Measurements from ENCODE around the gene CFAP54.

The CFAP54 gene

DNA sequence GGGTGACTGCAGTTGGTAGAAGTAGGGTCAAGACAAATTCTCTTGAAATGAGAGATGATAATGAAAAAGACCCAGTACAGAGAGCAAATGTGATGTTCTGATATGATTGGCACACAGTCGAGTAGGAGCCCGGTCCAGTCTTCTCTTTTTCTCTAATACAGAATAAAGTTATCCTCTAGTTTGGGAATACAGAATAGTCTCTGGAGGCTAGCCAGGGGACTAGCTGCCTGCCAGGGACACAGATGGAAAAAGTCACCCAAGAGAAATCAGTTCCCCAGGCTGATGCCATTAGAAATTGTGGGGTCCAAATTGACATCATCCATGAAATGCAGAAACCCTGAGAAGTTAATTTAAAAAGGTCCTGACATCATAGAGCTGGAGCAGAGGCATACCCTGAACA, 240.5 kb downstream of the CFAP54 start:
- no peak for DNase-seq (ENCODE audit: extremely low read depth in 1 of 2, low read depth in 1 of 2)

DNA sequence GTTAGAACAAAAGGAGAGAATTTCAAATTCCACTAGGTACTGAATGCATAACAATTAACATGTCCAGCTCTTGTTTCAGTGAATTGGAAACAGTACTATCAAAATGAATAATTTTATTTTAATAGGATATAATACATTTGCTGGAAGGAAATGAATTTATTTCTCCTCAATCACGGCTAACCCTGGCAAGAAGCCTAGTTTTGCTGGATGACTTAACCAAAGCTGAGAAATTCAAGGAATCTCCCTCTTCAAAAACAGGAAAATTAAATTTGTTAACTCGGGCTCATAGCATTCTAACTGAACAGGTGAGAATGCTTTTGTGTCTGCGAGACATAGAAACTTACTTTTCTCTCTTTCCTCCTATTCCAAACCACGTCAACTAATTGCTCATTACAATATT, 254.2 kb downstream of the CFAP54 start:
- DNase-seq (ENCODE audit: extremely low read depth in 1 of 2, low read depth in 1 of 2), result no peak

DNA sequence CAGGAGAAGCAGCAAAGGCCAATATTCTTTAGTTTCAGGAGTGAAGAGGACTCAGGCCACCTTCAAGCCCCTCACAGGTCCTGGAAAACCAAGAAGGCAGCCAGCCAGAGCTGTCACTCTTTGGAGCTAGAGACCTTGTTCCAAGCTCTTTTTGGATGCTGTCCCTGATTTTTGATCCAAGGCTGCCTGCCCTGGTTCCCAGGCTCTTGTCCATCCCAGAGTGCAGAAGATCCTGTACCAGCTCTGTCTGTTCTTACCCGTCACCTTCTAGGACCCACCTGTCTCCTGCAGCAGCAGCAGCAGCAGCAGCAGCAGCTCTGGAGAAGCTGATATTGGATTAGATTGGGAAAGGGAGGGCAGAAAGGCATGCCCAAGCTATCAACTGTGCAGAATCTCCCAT, 260.6 kb downstream of the CFAP54 start:
- no peak for DNase-seq (ENCODE audit: extremely low read depth in 1 of 2, low read depth in 1 of 2)

DNA sequence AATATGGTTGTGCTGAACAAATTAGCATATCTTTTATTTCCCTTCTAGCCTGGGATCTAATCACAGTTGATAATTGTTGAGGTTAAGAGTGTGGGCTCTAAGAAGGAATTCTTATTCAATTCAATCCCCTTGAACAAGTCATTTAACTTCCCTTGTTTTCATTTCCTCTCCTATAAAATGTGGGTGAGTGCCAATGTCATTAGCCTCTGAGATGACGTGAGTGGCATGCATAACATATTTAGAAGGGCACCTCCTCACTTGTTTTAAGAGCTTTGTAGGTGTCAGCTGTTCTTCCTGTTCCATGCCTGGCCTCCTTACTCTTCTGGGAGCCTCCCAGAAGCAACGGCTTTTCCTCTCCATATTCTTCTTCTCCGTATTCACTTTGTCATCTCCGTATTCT, 262.2 kb downstream of the CFAP54 start:
- no peak for DNase-seq (ENCODE audit: extremely low read depth in 1 of 2, low read depth in 1 of 2)

DNA sequence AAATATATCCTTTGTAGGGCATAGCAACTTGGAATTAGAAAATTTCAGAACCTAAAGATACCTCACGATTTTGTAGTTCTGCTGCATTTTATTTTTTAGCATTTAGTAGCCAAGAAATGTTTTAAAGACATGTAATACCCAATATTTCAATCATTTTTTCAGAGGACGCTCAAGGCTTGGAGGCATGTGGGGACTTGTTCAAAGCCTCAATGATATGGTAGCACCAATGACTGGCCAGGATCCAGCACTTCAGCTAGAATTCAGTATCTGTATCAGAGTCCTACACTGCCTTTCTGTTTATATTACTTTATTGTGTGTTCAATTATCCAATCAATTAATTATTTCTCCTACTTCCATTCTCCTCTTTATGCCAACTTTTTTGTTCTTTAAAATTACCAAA, 262.8 kb downstream of the CFAP54 start:
- no peak for DNase-seq (ENCODE audit: extremely low read depth in 1 of 2, low read depth in 1 of 2)

DNA sequence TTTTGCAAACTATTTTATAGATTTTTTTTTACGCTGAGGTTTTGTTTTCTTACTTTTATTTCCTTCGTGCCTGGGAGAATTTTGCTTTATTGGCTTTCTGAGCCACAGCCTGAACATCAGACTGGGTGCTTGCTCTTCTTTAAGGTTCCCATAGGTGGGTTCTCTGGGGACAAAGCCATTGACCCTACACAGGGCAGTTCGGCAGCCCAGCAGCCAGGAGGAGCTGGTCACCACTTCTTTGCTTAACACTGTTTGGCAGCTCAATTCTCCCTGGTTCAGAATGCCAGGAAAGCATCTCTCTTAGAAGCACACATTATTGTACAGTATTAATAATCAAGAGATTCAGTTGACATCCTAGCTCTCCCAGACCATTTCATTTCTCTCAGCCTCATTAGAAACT, 276.9 kb downstream of the CFAP54 start:
- no peak for DNase-seq (ENCODE audit: extremely low read depth in 1 of 2, low read depth in 1 of 2)

DNA sequence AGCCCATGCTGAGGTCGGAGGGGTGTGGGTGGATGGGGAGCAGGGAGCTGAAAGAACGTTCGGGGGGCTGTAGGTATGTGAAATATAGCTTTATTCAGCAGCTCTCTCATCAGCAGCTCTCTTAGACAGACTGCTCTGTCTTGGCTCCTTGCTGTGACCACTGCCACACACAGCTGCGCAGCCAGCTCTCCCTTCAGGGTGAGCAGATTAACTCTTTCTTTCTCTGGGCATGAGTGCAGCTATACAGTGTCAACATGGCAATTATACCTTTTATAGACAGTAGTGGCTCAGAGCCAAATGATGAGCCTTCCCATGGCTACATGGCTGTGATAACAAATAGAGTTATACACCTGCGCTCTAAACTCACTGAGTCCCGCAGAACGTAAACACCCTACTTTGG, 280.0 kb downstream of the CFAP54 start:
- DNase-seq (ENCODE audit: extremely low read depth in 1 of 2, low read depth in 1 of 2), result no peak

DNA sequence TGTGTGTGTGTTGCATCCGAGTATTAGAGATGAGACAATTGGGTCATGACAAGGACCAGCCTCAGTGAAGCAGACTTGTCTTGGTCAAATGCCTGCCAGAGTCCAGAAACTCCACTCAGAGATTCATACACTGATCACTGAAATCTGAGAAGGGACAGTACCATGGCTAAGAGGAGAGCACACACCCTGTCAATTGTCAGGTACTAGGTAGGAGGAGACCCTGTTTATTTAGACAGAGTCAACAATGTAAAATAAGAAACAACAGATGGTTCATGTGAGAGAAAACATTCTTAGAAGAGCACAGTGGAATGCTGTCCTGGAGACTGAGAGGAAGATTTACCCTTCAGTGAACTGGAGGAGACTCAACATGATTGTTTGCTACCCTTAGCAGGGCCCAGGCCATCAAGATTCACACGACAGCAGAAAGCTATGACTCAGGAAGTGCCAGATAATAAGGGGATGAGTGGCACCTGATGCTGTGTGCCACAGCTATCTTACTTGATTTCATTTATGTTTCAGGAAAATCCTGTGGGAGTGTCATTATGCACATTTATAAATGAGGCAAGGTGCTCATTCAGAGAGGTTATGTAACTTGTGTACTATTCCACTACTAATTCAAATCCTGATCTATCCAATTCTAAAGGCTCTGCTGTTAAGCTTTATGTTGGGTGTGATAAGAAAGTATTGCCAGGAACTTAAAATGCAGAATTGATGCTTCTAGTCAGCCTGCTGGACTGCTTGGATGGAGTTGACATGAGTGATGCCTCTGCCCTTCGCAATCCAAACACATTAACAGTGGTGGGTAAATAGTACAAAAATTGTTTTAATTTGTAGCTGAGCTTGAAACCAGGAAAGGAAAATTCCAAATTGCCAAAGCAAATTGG, 281.1 kb downstream of the CFAP54 start:
- no peak for DNase-seq (ENCODE audit: extremely low read depth in 1 of 2, low read depth in 1 of 2)

DNA sequence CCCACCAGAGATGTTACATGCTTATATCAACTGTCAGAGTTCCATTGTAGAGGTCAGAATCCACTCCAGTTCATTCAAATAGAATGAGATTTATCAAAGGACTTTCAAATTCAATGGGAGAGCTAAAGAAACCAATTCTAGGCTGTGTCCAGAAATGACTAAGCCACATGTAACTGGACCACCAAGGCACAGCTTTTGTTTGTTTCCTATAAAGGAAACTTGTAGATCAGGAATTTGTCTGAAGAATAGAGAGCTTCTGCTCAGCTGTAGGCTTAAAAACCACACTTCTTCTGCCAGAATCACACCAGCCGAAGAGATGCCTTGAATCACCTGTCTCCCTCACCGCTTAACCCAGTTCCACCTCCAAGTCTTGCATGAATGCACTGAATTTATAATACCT, 283.7 kb downstream of the CFAP54 start:
- DNase-seq (ENCODE audit: extremely low read depth in 1 of 2, low read depth in 1 of 2), result no peak

DNA sequence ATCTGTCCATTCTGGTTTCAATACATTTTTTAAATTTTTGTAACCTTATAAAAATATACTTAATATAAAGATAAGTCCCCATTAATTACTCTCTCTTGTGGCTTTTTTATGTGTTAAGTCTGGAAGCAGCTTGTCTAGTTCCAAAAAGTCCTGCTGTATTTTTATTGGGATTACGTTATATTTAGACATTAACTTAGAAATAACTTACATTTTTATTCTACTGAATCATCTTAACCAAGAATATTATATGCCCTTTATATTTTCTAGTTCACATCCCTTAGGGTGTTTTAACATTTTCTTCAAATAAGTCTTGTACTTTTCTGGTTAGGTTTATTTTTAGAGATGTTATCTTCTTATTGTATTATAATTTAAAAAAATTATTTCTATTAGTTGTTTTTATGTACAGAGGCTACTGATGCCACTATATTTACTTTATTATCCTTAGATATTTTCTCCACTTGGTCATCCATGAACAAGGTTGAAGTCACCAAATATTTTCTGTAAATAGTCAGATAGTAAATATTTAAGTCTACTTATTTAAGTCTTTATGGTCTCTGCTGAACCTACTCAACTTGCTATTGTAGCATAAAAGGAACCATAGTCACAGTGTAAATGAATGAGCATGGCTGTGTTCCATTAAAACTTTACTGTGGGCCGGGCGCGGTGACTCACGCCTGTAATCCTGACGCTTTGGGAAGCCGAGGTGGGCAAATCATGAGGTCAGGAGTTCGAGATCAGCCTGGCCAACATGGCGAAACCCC, 285.3 kb downstream of the CFAP54 start:
- DNase-seq (ENCODE audit: extremely low read depth in 1 of 2, low read depth in 1 of 2), result no peak

DNA sequence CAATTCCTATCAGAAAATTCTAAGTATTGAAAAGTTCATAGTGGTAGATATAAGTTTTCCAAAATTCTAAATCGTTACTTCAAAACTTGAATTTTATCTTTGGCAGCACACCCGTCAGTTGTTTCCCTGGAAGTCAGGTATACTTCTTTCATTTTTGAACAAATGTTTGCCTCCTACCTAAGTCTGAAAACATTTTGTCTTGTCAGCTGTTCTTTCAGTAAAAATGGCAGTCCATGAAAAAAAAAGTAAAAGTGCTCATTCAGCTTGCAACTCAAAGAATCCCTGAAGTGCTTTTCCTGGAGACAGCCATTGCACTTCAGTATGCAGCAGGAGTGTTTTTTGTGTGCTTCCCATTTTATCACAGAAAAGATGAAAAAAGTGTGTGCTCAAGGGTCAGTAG, 287.5 kb downstream of the CFAP54 start:
- DNase-seq (ENCODE audit: extremely low read depth in 1 of 2, low read depth in 1 of 2), result no peak

DNA sequence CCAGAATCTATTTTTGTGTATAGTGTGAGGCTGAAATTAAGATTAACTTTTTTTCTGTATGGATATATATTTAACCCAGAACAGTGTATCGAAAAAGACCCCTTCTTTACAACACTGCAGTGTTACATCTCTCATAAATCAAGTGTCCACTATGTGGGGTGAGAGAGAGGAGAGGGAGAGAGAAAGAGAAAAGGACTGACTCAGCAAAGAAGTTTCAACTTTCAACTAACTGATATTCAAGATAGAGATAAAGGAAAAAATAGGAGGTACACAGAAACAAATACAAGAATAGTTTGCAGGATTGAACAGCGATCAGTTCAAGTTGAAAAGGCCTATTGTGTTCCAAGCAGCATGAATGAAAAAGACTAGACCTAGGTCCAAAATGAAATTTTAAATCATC, 291.0 kb downstream of the CFAP54 start:
- DNase-seq (ENCODE audit: extremely low read depth in 1 of 2, low read depth in 1 of 2), result no peak

DNA sequence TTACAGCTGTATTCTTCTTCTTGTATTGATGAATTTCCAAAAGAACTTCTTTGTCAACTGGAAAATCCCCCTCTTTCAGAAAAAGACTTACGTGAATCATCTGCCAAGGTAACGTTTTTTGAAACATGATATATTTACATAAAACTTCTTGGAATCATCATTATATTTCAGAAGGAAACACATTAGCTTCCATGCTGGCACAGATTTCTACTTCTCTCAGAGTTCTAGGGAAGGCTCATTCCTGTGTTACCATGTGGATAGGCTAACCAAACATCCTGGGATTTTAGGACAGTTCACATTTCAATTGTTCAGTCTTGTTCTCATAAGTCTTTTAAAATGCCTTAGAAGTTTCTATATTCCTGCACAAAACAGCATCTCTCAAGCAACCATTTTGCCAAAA, 297.4 kb downstream of the CFAP54 start:
- no peak for DNase-seq (ENCODE audit: extremely low read depth in 1 of 2, low read depth in 1 of 2)

DNA sequence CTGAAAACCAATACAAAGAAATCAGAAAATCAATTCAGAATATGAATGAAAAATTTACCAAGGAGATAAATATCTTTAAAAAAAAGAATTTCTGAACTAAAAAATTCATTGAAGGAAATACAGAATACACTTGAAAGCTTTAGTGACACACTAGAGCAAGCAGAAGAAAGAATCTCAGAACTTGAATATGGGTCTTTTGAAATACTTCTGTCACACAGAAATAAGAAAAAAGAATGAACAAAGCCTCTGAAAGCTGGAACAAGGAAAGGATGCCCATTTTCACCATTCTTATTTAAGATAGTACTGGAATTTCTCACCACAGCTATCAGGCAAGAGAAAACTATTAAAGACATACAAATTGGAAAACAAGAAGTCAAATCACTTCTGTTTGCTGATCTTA, 314.6 kb downstream of the CFAP54 start:
- no peak for DNase-seq (ENCODE audit: extremely low read depth in 1 of 2, low read depth in 1 of 2)

DNA sequence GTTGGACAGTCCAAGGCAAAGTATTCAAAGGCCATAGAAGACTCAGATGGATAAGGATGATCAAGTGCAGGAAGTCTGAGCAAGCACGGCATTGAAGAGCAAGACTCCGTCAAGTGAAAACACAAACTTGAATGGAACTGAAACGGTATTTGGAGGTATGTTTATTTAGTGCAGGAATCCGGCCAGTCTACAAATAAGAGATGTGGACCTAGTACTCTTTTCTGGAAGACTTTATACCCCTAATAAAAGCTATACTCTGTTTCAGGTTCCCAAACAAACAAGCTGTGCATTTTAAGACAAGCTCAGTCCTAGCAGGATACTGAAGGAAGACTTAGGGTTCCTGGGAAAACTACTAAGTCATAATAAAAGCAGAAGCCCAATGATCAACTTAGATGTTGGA, 316.9 kb downstream of the CFAP54 start:
- DNase-seq (ENCODE audit: extremely low read depth in 1 of 2, low read depth in 1 of 2), result no peak

DNA sequence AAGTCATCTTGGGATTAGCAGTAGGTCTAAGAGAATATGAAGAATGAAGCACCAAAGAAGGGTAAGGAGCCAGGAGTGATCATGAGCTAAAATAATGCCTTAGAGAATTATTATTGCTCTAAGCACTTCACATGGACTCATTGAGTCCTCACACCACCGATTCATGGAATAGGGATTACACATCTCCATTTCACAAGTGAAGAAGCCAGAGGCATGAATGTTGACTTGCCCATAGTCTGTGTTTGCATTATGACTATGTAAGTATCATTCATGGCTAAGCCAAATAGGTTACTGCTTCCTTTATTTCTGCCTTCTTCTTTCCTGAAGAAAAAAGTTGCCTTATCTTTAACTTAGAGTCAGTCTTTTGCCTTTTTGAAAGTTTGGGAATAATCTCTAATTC, 318.4 kb downstream of the CFAP54 start:
- no peak for DNase-seq (ENCODE audit: extremely low read depth in 1 of 2, low read depth in 1 of 2)

DNA sequence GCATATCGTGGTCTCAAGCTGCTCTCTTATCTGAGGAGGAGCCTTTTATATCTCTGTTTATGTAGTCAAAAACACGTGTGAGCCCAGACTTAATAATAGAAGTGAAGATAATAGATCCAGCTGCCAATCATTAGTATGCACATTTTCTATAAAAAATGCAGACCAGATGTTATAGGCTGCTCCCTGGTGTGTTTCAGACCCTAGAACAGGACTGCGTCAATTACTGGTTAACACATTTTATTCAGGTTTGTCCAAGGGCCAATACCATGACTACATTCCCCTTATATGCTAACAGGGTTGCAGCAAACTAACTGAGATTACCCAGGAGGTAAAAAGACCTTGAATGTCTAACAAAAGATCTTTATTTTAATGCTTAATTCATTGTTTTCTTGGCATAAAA, 319.2 kb downstream of the CFAP54 start:
- no peak for DNase-seq (ENCODE audit: extremely low read depth in 1 of 2, low read depth in 1 of 2)

DNA sequence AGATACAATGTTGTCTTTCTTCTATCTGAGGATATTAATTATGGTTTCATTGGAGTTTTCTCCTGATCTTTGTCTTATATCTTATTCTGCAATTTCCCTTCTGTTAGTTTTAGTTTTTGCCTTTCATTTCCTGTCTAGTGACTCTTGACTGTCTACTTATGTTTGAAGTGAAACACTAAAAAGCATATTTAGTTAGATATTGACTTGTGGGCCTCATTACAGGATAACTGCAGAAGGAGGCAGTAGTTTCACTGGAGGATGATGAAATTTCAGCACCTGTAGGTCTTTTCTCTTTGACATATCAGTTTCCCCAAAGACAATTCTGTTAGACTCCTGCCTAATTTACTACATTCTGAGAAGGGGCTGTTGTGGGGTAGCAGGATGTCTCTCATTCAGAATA, 320.1 kb downstream of the CFAP54 start:
- DNase-seq (ENCODE audit: extremely low read depth in 1 of 2, low read depth in 1 of 2), result no peak

DNA sequence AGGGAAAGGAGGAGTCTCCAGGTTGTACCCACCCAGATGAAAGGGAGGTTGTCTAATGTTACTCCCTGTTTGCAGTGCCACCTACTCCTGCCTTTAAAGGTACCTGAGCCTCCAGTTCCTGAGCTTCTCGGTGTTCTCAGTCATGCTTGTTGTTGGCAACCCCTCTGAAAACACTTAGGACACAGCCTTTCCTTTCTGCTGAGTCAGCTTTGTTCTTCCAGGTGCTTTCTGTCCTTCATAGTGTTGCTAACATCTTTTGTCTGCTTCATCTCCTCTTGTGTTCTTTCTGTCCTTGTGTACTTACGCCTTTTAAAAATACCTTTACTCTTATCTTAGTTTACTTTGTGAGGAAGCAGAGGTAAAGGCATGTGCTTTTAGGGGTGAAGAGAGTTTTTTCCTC, 320.7 kb downstream of the CFAP54 start:
- no peak for DNase-seq (ENCODE audit: extremely low read depth in 1 of 2, low read depth in 1 of 2)

DNA sequence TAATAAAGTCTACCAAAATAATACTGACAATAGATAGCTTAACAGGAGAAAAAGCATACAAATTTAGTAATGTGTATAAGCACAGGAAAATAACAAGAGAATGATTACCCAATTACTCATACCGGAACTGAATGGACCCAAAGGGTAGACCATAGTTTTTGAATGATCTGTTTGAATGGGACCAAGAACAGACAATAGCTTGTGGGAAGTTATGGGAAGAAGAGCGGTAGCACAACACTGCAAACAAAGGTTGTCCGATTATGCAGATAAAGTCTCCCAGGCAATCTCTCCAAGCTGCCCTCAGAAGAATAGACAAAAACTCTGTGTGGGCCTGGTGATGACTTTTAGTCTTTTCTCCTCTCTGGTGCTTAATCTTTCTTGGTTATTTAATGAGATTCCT, 321.1 kb downstream of the CFAP54 start:
- no peak for DNase-seq (ENCODE audit: extremely low read depth in 1 of 2, low read depth in 1 of 2)

DNA sequence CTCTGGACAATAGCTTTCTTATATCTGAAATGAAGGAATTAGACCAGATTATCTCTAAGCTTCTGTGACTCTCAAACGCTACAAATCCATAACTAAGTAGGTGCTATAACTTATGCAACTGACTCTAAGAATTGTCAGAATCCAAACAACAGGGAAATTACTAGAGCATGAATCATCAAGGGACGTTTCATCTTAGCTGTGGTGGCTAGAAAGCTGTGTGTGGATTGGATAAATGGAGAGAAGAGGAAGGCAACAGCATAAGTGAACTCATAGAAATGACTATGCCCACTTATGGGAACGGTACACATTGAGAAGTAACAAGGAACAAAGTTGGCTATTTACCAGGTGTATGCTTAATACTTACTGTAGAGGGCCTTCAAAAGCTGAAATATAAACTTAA, 321.7 kb downstream of the CFAP54 start:
- no peak for DNase-seq (ENCODE audit: extremely low read depth in 1 of 2, low read depth in 1 of 2)

DNA sequence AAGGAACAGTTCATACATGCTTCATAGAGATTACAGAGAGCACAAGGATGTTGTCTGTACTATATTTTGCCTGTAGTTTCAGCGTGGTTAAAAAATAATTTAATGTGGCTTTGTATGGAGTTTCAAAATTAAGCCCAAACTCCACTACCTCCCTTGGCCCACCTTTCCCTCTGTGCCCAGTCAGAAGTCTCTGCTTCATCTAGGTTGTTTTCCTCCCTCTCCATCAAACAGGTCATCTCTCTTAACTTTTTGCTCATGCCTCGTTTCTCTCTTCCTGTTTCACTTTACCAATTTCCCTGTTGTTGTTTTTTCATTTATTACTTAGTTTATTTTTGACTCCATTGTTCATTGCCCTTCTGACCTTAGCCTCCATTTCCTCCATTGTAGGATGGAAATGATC, 322.8 kb downstream of the CFAP54 start:
- no peak for DNase-seq (ENCODE audit: extremely low read depth in 1 of 2, low read depth in 1 of 2)

Measured in stimulated activated CD8-positive, alpha-beta memory T cell treated with anti-CD3 and anti-CD28 coated beads, Interleukin-7, amount 100 ng/mL, for 48 hours (primary cell).